Measurements from ENCODE around the gene UQCC2. TPM values are rescaled to one million over a fixed set of nuclear protein-coding genes. Genes with fewer than 3 reads are reported as not detected.

UQCC2 gene
- total and polyA plus RNA-seq, 2 of the 8 experiments (the other 6 are each of a cell fraction or from before 2014, with no cell fraction given) = 52.1 to 104 TPM

DNA sequence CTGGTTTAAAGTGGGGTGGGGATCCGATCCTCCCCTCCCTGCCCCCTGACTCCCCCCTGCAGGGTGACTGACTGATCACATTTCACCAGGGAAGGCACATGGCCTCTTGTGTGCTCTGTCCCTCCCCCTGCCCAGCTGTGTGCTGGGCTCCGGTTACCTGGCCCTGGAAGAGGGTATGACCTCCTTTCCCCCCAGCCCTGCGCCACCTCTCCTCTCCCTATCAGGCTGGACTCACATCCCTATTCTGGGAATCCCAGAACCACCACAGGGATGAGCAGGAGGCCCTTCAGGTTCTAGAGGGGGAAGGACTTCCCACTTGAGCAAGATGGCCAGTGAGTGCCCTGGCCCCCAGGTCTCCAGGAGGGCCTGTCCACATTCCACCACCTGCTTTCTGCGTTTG is 37.3 kb upstream of the UQCC2 start:
- WGBS, 2 experiments (ENCODE audit: extremely low coverage in 1 of 2, insufficient coverage in 1 of 2, insufficient read length in 1 of 2, insufficient replicate concordance in 2 of 2, low coverage in 1 of 2, low lambda C conversion rate in 2 of 2, missing lambda C conversion rate in 1 of 2) = 91% methylated on average over 3 of the region's 4 CpGs; no CpG with 5 or more reads in 1 of the 2 experiments
- Histone ChIP-seq H3K4me3 (ENCODE audit: extremely low read depth in 1 of 4, insufficient read depth in 2 of 4, low read depth in 3 of 4, low read length in 4 of 4) (no peak overlapping the region), H2BK12ac (ENCODE audit: low read depth, low read length) (0 out of 2 replicates have a peak overlapping the region, but pooled peaks have one; percentile 9), H2BK15ac (ENCODE audit: low read length) (peak overlapping the region; percentile 46; the same call in 1 of the 2 replicates), H3K23me2 (ENCODE audit: low read depth, low read length) (no peaks in the 10 kb centered on the region), H3K14ac (ENCODE audit: insufficient read length) (no peak overlapping the region), H4K20me1 (replicated peaks in 1 of 2; ENCODE audit: control insufficient read depth in 1 of 2, insufficient read depth in 2 of 2, low read length in 2 of 2) (no peaks in the 10 kb centered on the region), H3K27me3 (replicated peaks in 1 of 4; ENCODE audit: control insufficient read depth in 3 of 4, extremely low read depth in 1 of 4, insufficient read depth in 3 of 4, low read length in 3 of 4) (no peaks in the 10 kb centered on the region), H3K9ac (replicated peaks in 1 of 4; ENCODE audit: extremely low read depth in 1 of 4, low read depth in 3 of 4, low read length in 3 of 4) (no peak overlapping the region), H2AFZ (ENCODE audit: low read length) (no peak overlapping the region), H3K4ac (replicated peaks; ENCODE audit: insufficient read length, low read depth, low read length) (no peak overlapping the region), H2BK120ac (replicated peaks; ENCODE audit: low read depth, low read length) (peak overlapping the region; percentile 41), H4K91ac (replicated peaks; ENCODE audit: insufficient read length, low read length) (no peak overlapping the region), H3K23ac (ENCODE audit: insufficient read length) (no peak overlapping the region), H3K56ac (replicated peaks; ENCODE audit: insufficient read length, low read depth, low read length) (no peak overlapping the region), H3K27ac (ENCODE audit: low read depth, low read length) (no peak overlapping the region), H2BK20ac (ENCODE audit: low read length) (peak overlapping the region; percentile 72; the same call in 1 of the 2 replicates), H3K18ac (ENCODE audit: extremely low read depth, low read length) (no peak overlapping the region), H4K8ac (ENCODE audit: extremely low read depth, insufficient read depth, low read length) (no peak overlapping the region; the same call in 1 of the 2 replicates), H3K79me1 (ENCODE audit: low read depth, low read length) (no peaks in the 10 kb centered on the region), H2BK5ac (ENCODE audit: low read depth, low read length) (no peak overlapping the region), H3K36me3 (ENCODE audit: control insufficient read depth in 2 of 4, insufficient read depth in 4 of 4, low read length in 3 of 4) (no peaks in the 10 kb centered on the region), H3K79me2 (ENCODE audit: control insufficient read depth in 1 of 2, insufficient read depth in 2 of 2, low read length in 2 of 2) (no peaks in the 10 kb centered on the region), H3K4me1 (replicated peaks in 1 of 4; ENCODE audit: control insufficient read depth in 3 of 4, insufficient read depth in 4 of 4, low read length in 3 of 4) (peaks cover 7 to 32% (median 23%) of the 10 kb centered on the region in 4 experiments), H2AK5ac (ENCODE audit: low read depth, low read length) (no peak overlapping the region), H3K4me2 (ENCODE audit: insufficient read depth in 1 of 2, low read depth in 2 of 2, low read length in 2 of 2) (no peak overlapping the region), H4K5ac (ENCODE audit: insufficient read length, low read depth, low read length) (no peak overlapping the region), H3K9me3 (ENCODE audit: insufficient read depth in 2 of 2, low read depth in 1 of 2, low read length in 1 of 2) (no peaks in the 10 kb centered on the region)
- DNase-seq (ENCODE audit: low read depth in 1 of 2, low spot score in 2 of 2) = no peak
- ChIA-PET POLR2A (ENCODE audit: partially characterized antibody) (interaction anchor here (1.8 kb wide), 1 partner anchor 37 kb away, joined by 4 read pairs; the partner anchor contains the start of gene UQCC2), CTCF (ENCODE audit: partially characterized antibody) (interaction anchor here (1.0 to 12.0 kb wide), 5 partner anchors 10 to 415 kb away, joined by 4 to 171 read pairs (median 4); no protein-coding TSS in a partner anchor)
- peak; percentile 39; the same call in 1 of the 2 replicates for TF ChIP-seq MAX (IDR thresholded peaks at IDR 0.05)
- TF ChIP-seq TEAD4 (IDR thresholded peaks at IDR 0.05; ENCODE audit: low read depth, low read length) = no peak
- no peak for FAIRE-seq
